HepG2 (cell line): Measurements from ENCODE around the gene NAA35.

Source experiments
- KDM5A ChIP-seq: fragments of 200-600 bp; sonication (generic); IDR thresholded peaks from 2 replicates; pipeline ENCODE4 v1.7.0; 2018; ENCODE audit warnings: antibody characterized with exemption, mild to moderate bottlenecking, low read length, borderline replicate concordance
- NR3C1 ChIP-seq: sonication (generic); formaldehyde crosslinking; IDR thresholded peaks from 2 replicates; pipeline ENCODE4 v1.4.0; 2020; ENCODE audit warnings: missing genetic modification reagents
- POLR2A ChIP-seq, 2 experiments: IDR thresholded peaks; 2 replicates each; pipeline ENCODE4 v1.6.1; 2011; ENCODE audit warnings: low read depth in 2 of 2, low read length in 2 of 2, mild to moderate bottlenecking in 1 of 2, moderate library complexity in 1 of 2; ENCODE audit not compliant: insufficient read depth in 1 of 2
- POLR2AphosphoS5 ChIP-seq: IDR thresholded peaks from 2 replicates; pipeline ENCODE4 v1.6.1; 2012; ENCODE audit warnings: low read depth, low read length
- ZNF720 ChIP-seq: sonication (generic); formaldehyde crosslinking; IDR thresholded peaks from 2 replicates; pipeline ENCODE4 v1.4.0; 2020; ENCODE audit warnings: missing genetic modification reagents
- TF ChIP-seq, protein P1 (sequence below): sonication (generic); formaldehyde crosslinking; IDR thresholded peaks from 2 replicates; pipeline ENCODE4 v1.5.0; 2020; ENCODE audit warnings: mild to moderate bottlenecking, missing genetic modification reagents, moderate library complexity
- TF ChIP-seq, protein P2 (sequence below): sonication (generic); formaldehyde crosslinking; IDR thresholded peaks from 2 replicates; pipeline ENCODE4 v1.4.0; 2020; ENCODE audit warnings: missing genetic modification reagents

GRCh38 chr9:86040861-86041155, 99.9 kb downstream of the NAA35 start:
- TF ChIP-seq ZNF720 (CRISPR knock-in tag) = no peak
- no peak for TF ChIP-seq POLR2A (IDR thresholded peaks at IDR 0.05; ENCODE audit: insufficient read depth in 1 of 2, low read depth in 2 of 2, low read length in 2 of 2)
- TF ChIP-seq, protein P1, sequence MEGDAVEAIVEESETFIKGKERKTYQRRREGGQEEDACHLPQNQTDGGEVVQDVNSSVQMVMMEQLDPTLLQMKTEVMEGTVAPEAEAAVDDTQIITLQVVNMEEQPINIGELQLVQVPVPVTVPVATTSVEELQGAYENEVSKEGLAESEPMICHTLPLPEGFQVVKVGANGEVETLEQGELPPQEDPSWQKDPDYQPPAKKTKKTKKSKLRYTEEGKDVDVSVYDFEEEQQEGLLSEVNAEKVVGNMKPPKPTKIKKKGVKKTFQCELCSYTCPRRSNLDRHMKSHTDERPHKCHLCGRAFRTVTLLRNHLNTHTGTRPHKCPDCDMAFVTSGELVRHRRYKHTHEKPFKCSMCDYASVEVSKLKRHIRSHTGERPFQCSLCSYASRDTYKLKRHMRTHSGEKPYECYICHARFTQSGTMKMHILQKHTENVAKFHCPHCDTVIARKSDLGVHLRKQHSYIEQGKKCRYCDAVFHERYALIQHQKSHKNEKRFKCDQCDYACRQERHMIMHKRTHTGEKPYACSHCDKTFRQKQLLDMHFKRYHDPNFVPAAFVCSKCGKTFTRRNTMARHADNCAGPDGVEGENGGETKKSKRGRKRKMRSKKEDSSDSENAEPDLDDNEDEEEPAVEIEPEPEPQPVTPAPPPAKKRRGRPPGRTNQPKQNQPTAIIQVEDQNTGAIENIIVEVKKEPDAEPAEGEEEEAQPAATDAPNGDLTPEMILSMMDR (CRISPR knock-in tag) = no peak
- TF ChIP-seq, protein P2, sequence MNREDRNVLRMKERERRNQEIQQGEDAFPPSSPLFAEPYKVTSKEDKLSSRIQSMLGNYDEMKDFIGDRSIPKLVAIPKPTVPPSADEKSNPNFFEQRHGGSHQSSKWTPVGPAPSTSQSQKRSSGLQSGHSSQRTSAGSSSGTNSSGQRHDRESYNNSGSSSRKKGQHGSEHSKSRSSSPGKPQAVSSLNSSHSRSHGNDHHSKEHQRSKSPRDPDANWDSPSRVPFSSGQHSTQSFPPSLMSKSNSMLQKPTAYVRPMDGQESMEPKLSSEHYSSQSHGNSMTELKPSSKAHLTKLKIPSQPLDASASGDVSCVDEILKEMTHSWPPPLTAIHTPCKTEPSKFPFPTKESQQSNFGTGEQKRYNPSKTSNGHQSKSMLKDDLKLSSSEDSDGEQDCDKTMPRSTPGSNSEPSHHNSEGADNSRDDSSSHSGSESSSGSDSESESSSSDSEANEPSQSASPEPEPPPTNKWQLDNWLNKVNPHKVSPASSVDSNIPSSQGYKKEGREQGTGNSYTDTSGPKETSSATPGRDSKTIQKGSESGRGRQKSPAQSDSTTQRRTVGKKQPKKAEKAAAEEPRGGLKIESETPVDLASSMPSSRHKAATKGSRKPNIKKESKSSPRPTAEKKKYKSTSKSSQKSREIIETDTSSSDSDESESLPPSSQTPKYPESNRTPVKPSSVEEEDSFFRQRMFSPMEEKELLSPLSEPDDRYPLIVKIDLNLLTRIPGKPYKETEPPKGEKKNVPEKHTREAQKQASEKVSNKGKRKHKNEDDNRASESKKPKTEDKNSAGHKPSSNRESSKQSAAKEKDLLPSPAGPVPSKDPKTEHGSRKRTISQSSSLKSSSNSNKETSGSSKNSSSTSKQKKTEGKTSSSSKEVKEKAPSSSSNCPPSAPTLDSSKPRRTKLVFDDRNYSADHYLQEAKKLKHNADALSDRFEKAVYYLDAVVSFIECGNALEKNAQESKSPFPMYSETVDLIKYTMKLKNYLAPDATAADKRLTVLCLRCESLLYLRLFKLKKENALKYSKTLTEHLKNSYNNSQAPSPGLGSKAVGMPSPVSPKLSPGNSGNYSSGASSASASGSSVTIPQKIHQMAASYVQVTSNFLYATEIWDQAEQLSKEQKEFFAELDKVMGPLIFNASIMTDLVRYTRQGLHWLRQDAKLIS (CRISPR knock-in tag) = no peak
- TF ChIP-seq NR3C1 = no peak
- no peak for TF ChIP-seq KDM5A
- TF ChIP-seq POLR2AphosphoS5 = no peak
